ENCODE data around the gene SCGB1A1. TPM values are rescaled to one million over a fixed set of nuclear protein-coding genes. Genes with fewer than 3 reads are reported as not detected.
A peak's percentile ranks its signal among the peaks of the same experiment; 100 is the strongest.

SCGB1A1 gene
- total and polyA plus RNA-seq, 4 donors: not detected

DNA sequence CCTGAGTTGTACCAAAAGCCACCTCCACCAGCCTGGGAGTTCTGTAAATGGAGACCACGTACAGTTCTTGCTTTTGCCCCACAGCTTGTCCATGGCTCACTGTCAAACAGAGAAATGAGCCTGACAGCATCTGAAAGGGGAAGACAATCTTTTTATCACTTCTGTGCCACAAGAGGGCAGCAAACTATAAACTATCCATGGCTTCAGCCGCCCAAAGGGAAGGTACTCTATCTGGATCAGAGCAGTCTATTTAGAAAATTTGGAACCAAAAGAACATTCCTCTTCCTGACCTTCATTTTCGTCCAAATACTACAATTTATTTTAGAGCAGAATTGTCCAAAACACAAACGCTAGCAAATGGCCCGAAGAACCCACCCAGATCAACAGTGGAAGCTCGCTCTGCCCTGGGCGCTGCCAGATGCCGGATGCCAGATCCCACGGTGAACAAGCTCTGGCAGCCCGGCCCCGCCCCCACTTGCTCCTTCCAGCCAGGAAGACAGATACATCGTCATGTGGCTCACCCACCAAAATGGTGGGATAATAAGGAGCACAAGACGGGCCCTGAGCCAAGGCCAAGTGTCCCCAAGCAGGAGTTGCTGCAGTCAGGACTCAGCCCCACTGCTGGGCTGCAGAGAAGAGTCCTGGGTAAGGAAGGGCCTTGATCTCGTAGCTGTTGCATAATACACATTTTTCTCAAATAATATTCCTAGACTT lies 23.9 kb upstream of the SCGB1A1 start:
- no peaks in the 10 kb centered on the region for H3K27me3 ChIP-seq (ENCODE audit: control insufficient read depth in 4 of 4, insufficient read depth in 4 of 4, low read length in 3 of 4)
- peak overlapping the region in 1 of 2 donors; percentile 5 for H3K9ac ChIP-seq (ENCODE audit: low read depth in 1 of 2, low read length in 2 of 2)
- H3K36me3 ChIP-seq (ENCODE audit: control insufficient read depth in 4 of 4, insufficient read depth in 3 of 4, low read depth in 1 of 4, low read length in 3 of 4): no peaks in the 10 kb centered on the region
- H3K4me1 ChIP-seq (ENCODE audit: control insufficient read depth in 4 of 4, insufficient read depth in 4 of 4, low read length in 3 of 4): peaks cover 6 to 26% (median 13%) of the 10 kb centered on the region in 4 donors
- peak; percentile 52 for DNase-seq (ENCODE audit: low spot score)
- TF ChIP-seq SP1 (IDR thresholded peaks at IDR 0.05) (peak; percentile 47), ATF3 (IDR thresholded peaks at IDR 0.05) (no peak), HNF4A (conservative IDR thresholded peaks at IDR 0.05) (peak in 1 of 2 donors; percentile 4), NR2F2 (IDR thresholded peaks at IDR 0.05) (peak; percentile 40), REST (IDR thresholded peaks at IDR 0.05) (no peak), RAD21 (IDR thresholded peaks at IDR 0.05) (peak; percentile 93 to 95), FOXA1 (IDR thresholded peaks at IDR 0.05) (no peak)
- TF ChIP-seq, protein P1, sequence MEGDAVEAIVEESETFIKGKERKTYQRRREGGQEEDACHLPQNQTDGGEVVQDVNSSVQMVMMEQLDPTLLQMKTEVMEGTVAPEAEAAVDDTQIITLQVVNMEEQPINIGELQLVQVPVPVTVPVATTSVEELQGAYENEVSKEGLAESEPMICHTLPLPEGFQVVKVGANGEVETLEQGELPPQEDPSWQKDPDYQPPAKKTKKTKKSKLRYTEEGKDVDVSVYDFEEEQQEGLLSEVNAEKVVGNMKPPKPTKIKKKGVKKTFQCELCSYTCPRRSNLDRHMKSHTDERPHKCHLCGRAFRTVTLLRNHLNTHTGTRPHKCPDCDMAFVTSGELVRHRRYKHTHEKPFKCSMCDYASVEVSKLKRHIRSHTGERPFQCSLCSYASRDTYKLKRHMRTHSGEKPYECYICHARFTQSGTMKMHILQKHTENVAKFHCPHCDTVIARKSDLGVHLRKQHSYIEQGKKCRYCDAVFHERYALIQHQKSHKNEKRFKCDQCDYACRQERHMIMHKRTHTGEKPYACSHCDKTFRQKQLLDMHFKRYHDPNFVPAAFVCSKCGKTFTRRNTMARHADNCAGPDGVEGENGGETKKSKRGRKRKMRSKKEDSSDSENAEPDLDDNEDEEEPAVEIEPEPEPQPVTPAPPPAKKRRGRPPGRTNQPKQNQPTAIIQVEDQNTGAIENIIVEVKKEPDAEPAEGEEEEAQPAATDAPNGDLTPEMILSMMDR (IDR thresholded peaks at IDR 0.05; ENCODE audit: low read depth, low read length, missing input control): peak; percentile 72
- peak overlapping the region in 1 of 2 donors; percentile 6 for H3K27ac ChIP-seq (ENCODE audit: low read depth in 1 of 2, low read length in 2 of 2)
- H3K9me3 ChIP-seq (ENCODE audit: control insufficient read depth in 4 of 4, low read length in 3 of 4): no peaks in the 10 kb centered on the region
- WGBS: 11% methylated on average over 14 of the region's 14 CpGs
- peak overlapping the region in 2 of 3 donors; percentile 21 to 35 for H3K4me3 ChIP-seq (ENCODE audit: low read depth in 1 of 3, low read length in 3 of 3)

DNA sequence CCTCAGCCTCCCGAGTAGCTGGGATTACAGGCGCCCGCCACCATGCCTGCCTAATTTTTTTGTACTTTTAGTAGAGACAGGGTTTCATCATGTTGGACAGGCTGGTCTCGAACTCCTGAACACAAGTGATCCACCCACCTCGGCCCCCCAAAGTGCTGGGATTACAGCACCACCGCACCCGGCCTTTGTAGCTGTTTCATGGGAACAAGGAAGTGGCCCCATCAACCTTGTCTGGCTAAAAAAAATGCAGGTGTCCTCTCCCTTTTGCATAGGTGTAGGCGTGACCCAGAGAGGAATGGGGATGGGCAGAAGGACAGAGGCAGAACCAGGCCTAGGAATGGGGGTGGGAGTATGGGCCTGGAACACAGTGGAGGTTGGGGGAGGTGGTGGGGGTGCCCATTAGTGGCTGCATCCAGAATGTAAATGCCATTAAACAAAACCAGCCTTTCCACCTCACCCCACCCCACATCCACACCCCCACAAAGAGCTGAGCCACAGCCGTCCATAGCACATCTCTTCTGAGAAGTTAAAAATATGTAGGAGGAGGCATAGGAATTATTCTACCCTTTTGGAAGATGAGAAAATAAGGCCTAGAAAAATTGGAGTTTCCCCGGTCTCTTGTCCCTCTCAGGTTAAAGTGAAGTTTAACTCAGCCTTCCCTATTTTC lies 22.8 kb upstream of the SCGB1A1 start:
- TF ChIP-seq RXRA (IDR thresholded peaks at IDR 0.05) (no peak), NR2F2 (IDR thresholded peaks at IDR 0.05) (no peak), ATF3 (IDR thresholded peaks at IDR 0.05) (no peak), HNF4G (IDR thresholded peaks at IDR 0.05) (no peak), RAD21 (IDR thresholded peaks at IDR 0.05) (no peak), TAF1 (conservative IDR thresholded peaks at IDR 0.05) (no peak)
- TF ChIP-seq, protein P2, sequence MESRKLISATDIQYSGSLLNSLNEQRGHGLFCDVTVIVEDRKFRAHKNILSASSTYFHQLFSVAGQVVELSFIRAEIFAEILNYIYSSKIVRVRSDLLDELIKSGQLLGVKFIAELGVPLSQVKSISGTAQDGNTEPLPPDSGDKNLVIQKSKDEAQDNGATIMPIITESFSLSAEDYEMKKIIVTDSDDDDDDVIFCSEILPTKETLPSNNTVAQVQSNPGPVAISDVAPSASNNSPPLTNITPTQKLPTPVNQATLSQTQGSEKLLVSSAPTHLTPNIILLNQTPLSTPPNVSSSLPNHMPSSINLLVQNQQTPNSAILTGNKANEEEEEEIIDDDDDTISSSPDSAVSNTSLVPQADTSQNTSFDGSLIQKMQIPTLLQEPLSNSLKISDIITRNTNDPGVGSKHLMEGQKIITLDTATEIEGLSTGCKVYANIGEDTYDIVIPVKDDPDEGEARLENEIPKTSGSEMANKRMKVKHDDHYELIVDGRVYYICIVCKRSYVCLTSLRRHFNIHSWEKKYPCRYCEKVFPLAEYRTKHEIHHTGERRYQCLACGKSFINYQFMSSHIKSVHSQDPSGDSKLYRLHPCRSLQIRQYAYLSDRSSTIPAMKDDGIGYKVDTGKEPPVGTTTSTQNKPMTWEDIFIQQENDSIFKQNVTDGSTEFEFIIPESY (IDR thresholded peaks at IDR 0.05): no peak
- TF ChIP-seq, protein P1 (IDR thresholded peaks at IDR 0.05; ENCODE audit: low read depth, low read length, missing input control): no peak
- Histone ChIP-seq H3K9me3 (ENCODE audit: control insufficient read depth in 4 of 4, low read length in 3 of 4) (no peaks in the 10 kb centered on the region), H3K4me3 (ENCODE audit: low read depth in 1 of 3, low read length in 3 of 3) (no peak overlapping the region), H3K4me1 (ENCODE audit: control insufficient read depth in 4 of 4, insufficient read depth in 4 of 4, low read length in 3 of 4) (peaks cover 6 to 33% (median 14%) of the 10 kb centered on the region in 4 donors), H3K9ac (ENCODE audit: low read depth in 1 of 2, low read length in 2 of 2) (no peak overlapping the region), H3K36me3 (ENCODE audit: control insufficient read depth in 4 of 4, insufficient read depth in 3 of 4, low read depth in 1 of 4, low read length in 3 of 4) (no peaks in the 10 kb centered on the region), H3K27me3 (ENCODE audit: control insufficient read depth in 4 of 4, insufficient read depth in 4 of 4, low read length in 3 of 4) (no peaks in the 10 kb centered on the region), H3K27ac (ENCODE audit: low read depth in 1 of 2, low read length in 2 of 2) (no peak overlapping the region)
- 90% methylated on average over 10 of the region's 10 CpGs for WGBS
- DNase-seq (ENCODE audit: low spot score): no peak

Measured in liver (tissue), 9 donors.